HEK293T (cell line): ENCODE measurements around the gene CFDP1.
"Not testable (repeated sequence)": the region's sequence is repeated elsewhere in the genome, so short reads cannot be mapped to it uniquely, and the experiment has no call there.

Experiments
- CTCF ChIA-PET: fragments of 350-600 bp; formaldehyde crosslinking; extraction: SDS; loops from one replicate; lab custom pipeline; 2021; ENCODE audit warnings: antibody characterized with exemption, inconsistent platforms; lab: Yijun Ruan, JAX
- POLR2A ChIA-PET: fragments of 350-600 bp; formaldehyde crosslinking; extraction: SDS; loops from one replicate; lab custom pipeline; 2020; ENCODE audit warnings: antibody characterized with exemption, inconsistent platforms; lab: Yijun Ruan, JAX
- DNase-seq: peaks from one replicate; pipeline ENCODE4 v3.0.0; 2012; ENCODE audit warnings: mixed read lengths; ENCODE audit errors: extremely low spot score
- ARNT ChIP-seq: fragments of 450-650 bp; IDR thresholded peaks from 2 replicates; pipeline ENCODE4 v1.6.1; 2017; ENCODE audit warnings: mild to moderate bottlenecking
- BHLHE40 ChIP-seq: fragments of 450-650 bp; IDR thresholded peaks from 2 replicates; pipeline ENCODE4 v1.6.1; 2016; ENCODE audit warnings: mild to moderate bottlenecking, moderate library complexity, borderline replicate concordance
- CTBP1 ChIP-seq: fragments of 450-650 bp; IDR thresholded peaks from 2 replicates; pipeline ENCODE4 v1.6.1; 2016; ENCODE audit warnings: borderline replicate concordance
- ELF4 ChIP-seq: fragments of 450-650 bp; IDR thresholded peaks from 2 replicates; pipeline ENCODE4 v1.6.1; 2017; ENCODE audit warnings: antibody characterized with exemption
- FOXA1 ChIP-seq: fragments of 450-650 bp; IDR thresholded peaks from 2 replicates; pipeline ENCODE4 v1.6.1; 2016; ENCODE audit warnings: mild to moderate bottlenecking
- FOXK2 ChIP-seq: fragments of 450-650 bp; IDR thresholded peaks from 2 replicates; pipeline ENCODE4 v1.6.1; 2016; ENCODE audit warnings: mild to moderate bottlenecking
- FOXM1 ChIP-seq: fragments of 450-650 bp; IDR thresholded peaks from 2 replicates; pipeline ENCODE4 v1.6.1; 2017; ENCODE audit warnings: mild to moderate bottlenecking, borderline replicate concordance
- HDGF ChIP-seq: fragments of 450-650 bp; IDR thresholded peaks from 2 replicates; pipeline ENCODE4 v1.6.1; 2017; ENCODE audit warnings: antibody characterized with exemption, borderline replicate concordance
- L3MBTL2 ChIP-seq: fragments of 450-650 bp; conservative IDR thresholded peaks from 2 replicates; pipeline ENCODE4 v1.6.1; 2016; ENCODE audit warnings: mild to moderate bottlenecking
- LEF1 ChIP-seq: fragments of 450-650 bp; IDR thresholded peaks from 2 replicates; pipeline ENCODE4 v1.6.1; 2017; ENCODE audit warnings: mild to moderate bottlenecking, borderline replicate concordance
- NFRKB ChIP-seq: fragments of 450-650 bp; IDR thresholded peaks from 2 replicates; pipeline ENCODE4 v1.6.1; 2016; ENCODE audit warnings: mild to moderate bottlenecking, moderate library complexity
- PKNOX1 ChIP-seq: fragments of 450-650 bp; IDR thresholded peaks from 2 replicates; pipeline ENCODE4 v1.6.1; 2016
- SP1 ChIP-seq: fragments of 450-650 bp; IDR thresholded peaks from 2 replicates; pipeline ENCODE4 v1.6.1; 2017
- SUZ12 ChIP-seq: fragments of 450-650 bp; IDR thresholded peaks from 2 replicates; pipeline ENCODE4 v1.6.1; 2016; ENCODE audit warnings: mild to moderate bottlenecking
- TARDBP ChIP-seq: fragments of 450-650 bp; IDR thresholded peaks from 2 replicates; pipeline ENCODE4 v1.6.1; 2016
- ZNF384 ChIP-seq: fragments of 450-650 bp; IDR thresholded peaks from 2 replicates; pipeline ENCODE4 v1.6.1; 2016

CFDP1 gene

GRCh38 chr16:75459691-75460090 is 26.4 kb upstream of the CFDP1 start:
- DNase-seq = no peak
- ChIA-PET CTCF (no interaction called here), POLR2A (no interaction called here)
- TF ChIP-seq NFRKB (no peak), PKNOX1 (no peak), HDGF (no peak), BHLHE40 (no peak), FOXK2 (no peak), ELF4 (no peak), ZNF384 (no peak), SUZ12 (no peak), LEF1 (no peak), ARNT (no peak), TARDBP (no peak), CTBP1 (no peak), SP1 (no peak), FOXA1 (no peak)

- no peak for TF ChIP-seq FOXK2
- CTCF ChIA-PET = interaction anchor here (1.0 kb wide), 1 partner anchor 259 kb away, joined by 3 read pairs; no protein-coding TSS in a partner anchor
- no peak for DNase-seq
- POLR2A ChIA-PET = no interaction called here
These were observed 25.1 kb upstream of the CFDP1 start for GRCh38 chr16:75458439-75458838.

- ChIA-PET POLR2A (no interaction called here), CTCF (no interaction called here)
- DNase-seq = no peak
- no peak for TF ChIP-seq SP1
- no peak for TF ChIP-seq ELF4
- no peak for TF ChIP-seq FOXM1
- TF ChIP-seq BHLHE40 = no peak
- no peak for TF ChIP-seq L3MBTL2
- no peak for TF ChIP-seq SUZ12
- TF ChIP-seq NFRKB = no peak
- no peak for TF ChIP-seq HDGF
- TF ChIP-seq CTBP1 = no peak
- TF ChIP-seq LEF1 = no peak
- TF ChIP-seq TARDBP = no peak
- TF ChIP-seq ARNT = no peak
- no peak for TF ChIP-seq FOXK2
- no peak for TF ChIP-seq ZNF384
- TF ChIP-seq FOXA1 = no peak
- no peak for TF ChIP-seq PKNOX1
These were observed 24.7 kb upstream of the CFDP1 start for GRCh38 chr16:75458029-75458428.

GRCh38 chr16:75457485-75458021 is 24.2 kb upstream of the CFDP1 start:
- CTCF ChIA-PET = interaction anchor here (0.6 kb wide), 1 partner anchor 1758 kb away, joined by 6 read pairs; no protein-coding TSS in a partner anchor
- POLR2A ChIA-PET = interaction anchor here (1.3 kb wide), 1 partner anchor 12 kb away, joined by 6 read pairs; no protein-coding TSS in a partner anchor
- TF ChIP-seq L3MBTL2 = no peak
- no peak for TF ChIP-seq FOXK2
- no peak for DNase-seq

GRCh38 chr16:75456971-75457370 is 23.7 kb upstream of the CFDP1 start:
- TF ChIP-seq HDGF (no peak), SUZ12 (no peak)
- ChIA-PET POLR2A (interaction anchor here (1.3 to 1.5 kb wide), 2 partner anchors 11 to 23 kb away, joined by 5 to 6 read pairs; partner anchors contain the start of gene CFDP1), CTCF (interaction anchor here (1.9 kb wide), 1 partner anchor 8 kb away, joined by 11 read pairs; the partner anchor contains the start of gene TMEM170A)
- DNase-seq = no peak

GRCh38 chr16:75456486-75456885 is 23.2 kb upstream of the CFDP1 start:
- DNase-seq = not testable (repeated sequence)
- ChIA-PET CTCF (interaction anchor here (1.3 to 1.9 kb wide), 2 partner anchors 9 to 257 kb away, joined by 3 to 11 read pairs; partner anchors contain the start of gene TMEM170A), POLR2A (interaction anchor here (1.1 to 1.5 kb wide), 3 partner anchors 11 to 191 kb away, joined by 3 to 6 read pairs (median 5); partner anchors contain the start of genes CFDP1, KARS1 and TERF2IP)

- no peak for DNase-seq
- CTCF ChIA-PET = interaction anchor here (0.8 to 1.9 kb wide), 3 partner anchors 10 to 256 kb away, joined by 3 to 11 read pairs (median 3); partner anchors contain the start of gene TMEM170A
- POLR2A ChIA-PET = interaction anchor here (1.1 to 1.5 kb wide), 2 partner anchors 22 to 192 kb away, joined by 3 to 5 read pairs; partner anchors contain the start of genes CFDP1, KARS1 and TERF2IP
- no peak for TF ChIP-seq FOXK2
- no peak for TF ChIP-seq L3MBTL2
- TF ChIP-seq HDGF = no peak
- TF ChIP-seq SP1 = no peak
- TF ChIP-seq ZNF384 = no peak
- no peak for TF ChIP-seq SUZ12
- no peak for TF ChIP-seq ARNT
- no peak for TF ChIP-seq FOXM1
- TF ChIP-seq FOXA1 = no peak
- no peak for TF ChIP-seq NFRKB
These were observed 22.4 kb upstream of the CFDP1 start for GRCh38 chr16:75455677-75456076.
